ENCODE measurements around the gene P2RX2. TPM values are rescaled to one million over a fixed set of nuclear protein-coding genes. Genes with fewer than 3 reads are reported as not detected.

Gene P2RX2
- total RNA-seq, 2 donors from 2014 or later, result 0.32 to 8.2 TPM

- Histone ChIP-seq H3K27me3 (replicated peaks; ENCODE audit: insufficient read depth) (no peaks in the 10 kb centered on the region), H3K36me3 (no peaks in the 10 kb centered on the region), H3K4me3 (no peak overlapping the region), H3K27ac (no peak overlapping the region), H3K9me3 (no peaks in the 10 kb centered on the region), H3K4me1 (replicated peaks) (no peaks in the 10 kb centered on the region)
- 73% methylated on average over 22 of the region's 24 CpGs for WGBS
- no peak for TF ChIP-seq POLR2A (IDR thresholded peaks at IDR 0.05)
- no peak for TF ChIP-seq POLR2AphosphoS5 (IDR thresholded peaks at IDR 0.05)
- no peak for TF ChIP-seq CTCF (IDR thresholded peaks at IDR 0.05)
- intact Hi-C loops (cut with DNase I), result no loop called here
- no peak for DNase-seq (ENCODE audit: low spot score)
These were observed 36.5 kb upstream of the P2RX2 start for GRCh38 chr12:132582058-132582420.

- TF ChIP-seq POLR2A (IDR thresholded peaks at IDR 0.05), result no peak
- no peak for TF ChIP-seq POLR2AphosphoS5 (IDR thresholded peaks at IDR 0.05)
- no peak for TF ChIP-seq CTCF (IDR thresholded peaks at IDR 0.05)
- no peak for DNase-seq (ENCODE audit: low spot score)
- no peak overlapping the region for H3K4me3 ChIP-seq
These were observed 35.8 kb upstream of the P2RX2 start for GRCh38 chr12:132582582-132583410.

GRCh38 chr12:132583411-132583710 is 35.2 kb upstream of the P2RX2 start:
- H3K4me1 ChIP-seq (replicated peaks), result no peaks in the 10 kb centered on the region
- H3K27ac ChIP-seq, result no peak overlapping the region
- no peaks in the 10 kb centered on the region for H3K9me3 ChIP-seq
- no peaks in the 10 kb centered on the region for H3K36me3 ChIP-seq
- H3K4me3 ChIP-seq, result no peak overlapping the region
- TF ChIP-seq CTCF (IDR thresholded peaks at IDR 0.05) (no peak), POLR2A (IDR thresholded peaks at IDR 0.05) (no peak)
- DNase-seq (ENCODE audit: low spot score), result no peak
- no peaks in the 10 kb centered on the region for H3K27me3 ChIP-seq (replicated peaks; ENCODE audit: insufficient read depth)
- intact Hi-C loops (cut with DNase I), result no loop called here
- WGBS, result 72% methylated on average over 44 of the region's 50 CpGs

More at GRCh38 chr12:132582582-132583410, 35.8 kb upstream of the P2RX2 start:
- Histone ChIP-seq H3K36me3 (no peaks in the 10 kb centered on the region), H3K9me3 (no peaks in the 10 kb centered on the region), H3K27ac (no peak overlapping the region), H3K27me3 (replicated peaks; ENCODE audit: insufficient read depth) (no peaks in the 10 kb centered on the region), H3K4me1 (replicated peaks) (no peaks in the 10 kb centered on the region)
- WGBS, result 82% methylated on average over 88 of the region's 89 CpGs
- intact Hi-C loops (cut with DNase I), result no loop called here

- H3K27ac ChIP-seq, result no peak overlapping the region
- no peaks in the 10 kb centered on the region for H3K27me3 ChIP-seq (replicated peaks; ENCODE audit: insufficient read depth)
- no peak overlapping the region for H3K4me3 ChIP-seq
- no peaks in the 10 kb centered on the region for H3K4me1 ChIP-seq (replicated peaks)
- H3K36me3 ChIP-seq, result no peaks in the 10 kb centered on the region
- H3K9me3 ChIP-seq, result no peaks in the 10 kb centered on the region
- TF ChIP-seq POLR2A (IDR thresholded peaks at IDR 0.05) (no peak), POLR2AphosphoS5 (IDR thresholded peaks at IDR 0.05) (no peak), CTCF (IDR thresholded peaks at IDR 0.05) (no peak)
- DNase-seq (ENCODE audit: low spot score), result no peak
- 81% methylated on average over 27 of the region's 29 CpGs for WGBS
- intact Hi-C loops (cut with DNase I), result no loop called here
These were observed 34.8 kb upstream of the P2RX2 start for GRCh38 chr12:132583736-132584135.

GRCh38 chr12:132584429-132584828 is 34.1 kb upstream of the P2RX2 start:
- WGBS, result 82% methylated on average over 14 of the region's 14 CpGs
- intact Hi-C loops (cut with DNase I), result no loop called here
- no peak for TF ChIP-seq POLR2A (IDR thresholded peaks at IDR 0.05)
- no peak for TF ChIP-seq POLR2AphosphoS5 (IDR thresholded peaks at IDR 0.05)
- no peak for TF ChIP-seq CTCF (IDR thresholded peaks at IDR 0.05)

More at GRCh38 chr12:132584429-132584828, 34.1 kb upstream of the P2RX2 start:
- Histone ChIP-seq H3K27me3 (replicated peaks; ENCODE audit: insufficient read depth) (no peaks in the 10 kb centered on the region), H3K36me3 (no peaks in the 10 kb centered on the region), H3K4me3 (no peak overlapping the region), H3K4me1 (replicated peaks) (no peaks in the 10 kb centered on the region), H3K27ac (no peak overlapping the region), H3K9me3 (no peaks in the 10 kb centered on the region)
- no peak for DNase-seq (ENCODE audit: low spot score)
